ENCODE measurements around the gene NELL1.

The NELL1 gene

GRCh38 chr11:21109341-21109740 is 440.0 kb downstream of the NELL1 start:
- Histone ChIP-seq H3K27me3 (ENCODE audit: insufficient read depth, poor library complexity, severe bottlenecking) (no peaks in the 10 kb centered on the region), H3K4me3 (replicated peaks; ENCODE audit: insufficient read depth, low read length) (no peak overlapping the region), H3K27ac (replicated peaks) (no peak overlapping the region)
- TF ChIP-seq, protein P1, sequence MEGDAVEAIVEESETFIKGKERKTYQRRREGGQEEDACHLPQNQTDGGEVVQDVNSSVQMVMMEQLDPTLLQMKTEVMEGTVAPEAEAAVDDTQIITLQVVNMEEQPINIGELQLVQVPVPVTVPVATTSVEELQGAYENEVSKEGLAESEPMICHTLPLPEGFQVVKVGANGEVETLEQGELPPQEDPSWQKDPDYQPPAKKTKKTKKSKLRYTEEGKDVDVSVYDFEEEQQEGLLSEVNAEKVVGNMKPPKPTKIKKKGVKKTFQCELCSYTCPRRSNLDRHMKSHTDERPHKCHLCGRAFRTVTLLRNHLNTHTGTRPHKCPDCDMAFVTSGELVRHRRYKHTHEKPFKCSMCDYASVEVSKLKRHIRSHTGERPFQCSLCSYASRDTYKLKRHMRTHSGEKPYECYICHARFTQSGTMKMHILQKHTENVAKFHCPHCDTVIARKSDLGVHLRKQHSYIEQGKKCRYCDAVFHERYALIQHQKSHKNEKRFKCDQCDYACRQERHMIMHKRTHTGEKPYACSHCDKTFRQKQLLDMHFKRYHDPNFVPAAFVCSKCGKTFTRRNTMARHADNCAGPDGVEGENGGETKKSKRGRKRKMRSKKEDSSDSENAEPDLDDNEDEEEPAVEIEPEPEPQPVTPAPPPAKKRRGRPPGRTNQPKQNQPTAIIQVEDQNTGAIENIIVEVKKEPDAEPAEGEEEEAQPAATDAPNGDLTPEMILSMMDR (IDR thresholded peaks at IDR 0.05; ENCODE audit: insufficient read depth, low read length), result no peak
- TF ChIP-seq SPI1 (IDR thresholded peaks at IDR 0.05; ENCODE audit: borderline replicate concordance, low read depth) (no peak), GABPA (IDR thresholded peaks at IDR 0.05; ENCODE audit: low read depth) (no peak), POLR2AphosphoS5 (IDR thresholded peaks at IDR 0.05; ENCODE audit: low read depth) (no peak), REST (IDR thresholded peaks at IDR 0.05; ENCODE audit: insufficient replicate concordance, low read depth) (no peak)
- DNase-seq (ENCODE audit: low read depth in 1 of 2, low spot score in 1 of 2), result no peak

- Histone ChIP-seq H3K4me3 (replicated peaks; ENCODE audit: insufficient read depth, low read length) (no peak overlapping the region), H3K27ac (replicated peaks) (no peak overlapping the region), H3K27me3 (ENCODE audit: insufficient read depth, poor library complexity, severe bottlenecking) (no peaks in the 10 kb centered on the region)
- no peak for DNase-seq (ENCODE audit: low read depth in 1 of 2, low spot score in 1 of 2)
- TF ChIP-seq POLR2AphosphoS5 (IDR thresholded peaks at IDR 0.05; ENCODE audit: low read depth) (no peak), REST (IDR thresholded peaks at IDR 0.05; ENCODE audit: insufficient replicate concordance, low read depth) (no peak), SPI1 (IDR thresholded peaks at IDR 0.05; ENCODE audit: borderline replicate concordance, low read depth) (no peak), GABPA (IDR thresholded peaks at IDR 0.05; ENCODE audit: low read depth) (no peak)
- TF ChIP-seq, protein P1 (IDR thresholded peaks at IDR 0.05; ENCODE audit: insufficient read depth, low read length), result no peak
These were observed 441.0 kb downstream of the NELL1 start for GRCh38 chr11:21110415-21110814.

DNA sequence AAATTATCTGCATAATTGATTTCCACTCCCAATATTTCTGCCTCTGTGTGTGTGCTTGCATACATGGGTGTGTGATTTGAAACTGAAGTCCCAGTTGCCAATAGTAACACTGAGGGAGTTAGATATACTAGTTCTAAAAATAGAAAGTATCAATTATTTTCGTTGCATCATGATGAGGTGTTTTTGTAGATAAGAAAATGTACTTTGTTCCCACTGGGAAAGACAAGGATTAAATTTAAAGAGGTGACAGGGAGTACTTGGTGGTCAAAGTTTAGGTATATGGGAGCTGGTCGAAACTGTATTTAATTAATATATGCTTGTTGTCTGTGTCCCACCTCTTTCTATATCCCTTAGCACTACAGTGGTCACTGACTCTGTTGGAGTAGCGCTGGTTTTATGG is 444.5 kb downstream of the NELL1 start:
- no peak for DNase-seq (ENCODE audit: low read depth in 1 of 2, low spot score in 1 of 2)
- TF ChIP-seq POLR2AphosphoS5 (IDR thresholded peaks at IDR 0.05; ENCODE audit: low read depth) (no peak), SPI1 (IDR thresholded peaks at IDR 0.05; ENCODE audit: borderline replicate concordance, low read depth) (no peak), REST (IDR thresholded peaks at IDR 0.05; ENCODE audit: insufficient replicate concordance, low read depth) (no peak), GABPA (IDR thresholded peaks at IDR 0.05; ENCODE audit: low read depth) (no peak)
- TF ChIP-seq, protein P1 (IDR thresholded peaks at IDR 0.05; ENCODE audit: insufficient read depth, low read length), result no peak

More for the DNA sequence above, 444.5 kb downstream of the NELL1 start:
- Histone ChIP-seq H3K4me3 (replicated peaks; ENCODE audit: insufficient read depth, low read length) (no peak overlapping the region), H3K27me3 (ENCODE audit: insufficient read depth, poor library complexity, severe bottlenecking) (no peaks in the 10 kb centered on the region), H3K27ac (replicated peaks) (no peak overlapping the region)
